Keratinocyte (primary cell): ENCODE results near the gene LTBR. TPM values are rescaled to one million over a fixed set of nuclear protein-coding genes. Genes with fewer than 3 reads are reported as not detected.

Experiments
- DNase-seq: peaks from one replicate; pipeline ENCODE4 v3.0.0-alpha.2; 2011; ENCODE audit warnings: low read depth, missing footprints, low spot score
- FAIRE-seq: peaks from 2 replicates; lab custom pipeline; 2011; peaks lifted over from hg19 to GRCh38; lab: Jason Lieb, UNC
- H2AFZ ChIP-seq: 2 replicates; pipeline ENCODE4 v1.6.0; 2012; ENCODE audit warnings: low read length, control low read depth, inconsistent platforms; ENCODE audit not compliant: control insufficient read depth
- H3K27ac ChIP-seq: 2 replicates; pipeline ENCODE4 v1.5.1; 2011; ENCODE audit warnings: low read length; ENCODE audit not compliant: control insufficient read depth, insufficient read depth
- H3K27me3 ChIP-seq: 3 replicates; pipeline ENCODE4 v1.6.0; 2011; ENCODE audit warnings: low read length; ENCODE audit not compliant: control insufficient read depth, insufficient read depth; ENCODE audit errors: extremely low read depth
- H3K36me3 ChIP-seq, 2 experiments: 2 replicates in 1 of 2; 3 replicates in 1 of 2; pipeline ENCODE4 v1.5.1; 2011; ENCODE audit warnings: low read length in 2 of 2, mild to moderate bottlenecking in 1 of 2; ENCODE audit not compliant: control insufficient read depth in 2 of 2, insufficient read depth in 2 of 2; ENCODE audit errors: extremely low read depth in 1 of 2
- H3K4me1 ChIP-seq: 3 replicates; pipeline ENCODE4 v1.5.1; 2011; ENCODE audit warnings: low read length; ENCODE audit not compliant: control insufficient read depth, insufficient read depth; ENCODE audit errors: extremely low read depth
- H3K4me2 ChIP-seq: 3 replicates; pipeline ENCODE4 v1.6.0; 2011; ENCODE audit warnings: low read depth, low read length; ENCODE audit not compliant: control insufficient read depth, insufficient read depth; ENCODE audit errors: extremely low read depth
- H3K4me3 ChIP-seq, 3 experiments: fragments of 200-600 bp in 1 of 3; sonication (generic) in 1 of 3; 2 replicates in 2 of 3; 3 replicates in 1 of 3; pipeline ENCODE4 v1.5.1; 2011 to 2016; ENCODE audit warnings: low read length in 3 of 3, mild to moderate bottlenecking in 3 of 3, control low read depth in 2 of 3, inconsistent platforms in 1 of 3, low read depth in 1 of 3, mixed read lengths in 1 of 3, mixed run types in 1 of 3, moderate library complexity in 1 of 3; ENCODE audit not compliant: control insufficient read depth in 2 of 3, insufficient read depth in 2 of 3; ENCODE audit errors: extremely low read depth in 1 of 3
- H3K79me2 ChIP-seq: 2 replicates; pipeline ENCODE4 v1.6.0; 2012; ENCODE audit warnings: low read length; ENCODE audit not compliant: control insufficient read depth, insufficient read depth
- H3K9ac ChIP-seq: 3 replicates; pipeline ENCODE4 v1.6.0; 2011; ENCODE audit warnings: low read length; ENCODE audit not compliant: control insufficient read depth, insufficient read depth; ENCODE audit errors: extremely low read depth
- H3K9me1 ChIP-seq: 3 replicates; pipeline ENCODE4 v1.6.0; 2011; ENCODE audit warnings: low read length; ENCODE audit not compliant: control insufficient read depth, insufficient read depth; ENCODE audit errors: extremely low read depth
- H3K9me3 ChIP-seq: 2 replicates; pipeline ENCODE4 v1.5.1; 2012; ENCODE audit warnings: low read depth, low read length; ENCODE audit not compliant: control insufficient read depth
- H4K20me1 ChIP-seq: 3 replicates; pipeline ENCODE4 v1.6.0; 2011; ENCODE audit warnings: low read length; ENCODE audit not compliant: control insufficient read depth, insufficient read depth; ENCODE audit errors: extremely low read depth
- CTCF ChIP-seq, 3 experiments: IDR thresholded peaks in 1 of 3; conservative IDR thresholded peaks in 1 of 3; optimal IDR thresholded peaks in 1 of 3; 2 replicates in 2 of 3; 3 replicates in 1 of 3; pipeline versions ENCODE3 to v1.5.1; 2011; ENCODE audit warnings: low read length in 3 of 3, mild to moderate bottlenecking in 3 of 3, moderate library complexity in 2 of 3, control low read depth in 1 of 3, inconsistent platforms in 1 of 3; ENCODE audit not compliant: insufficient read depth in 2 of 3; ENCODE audit errors: extremely low read depth in 1 of 3
- EZH2 ChIP-seq: IDR thresholded peaks from one replicate; pipeline ENCODE4 v1.6.1; 2012; ENCODE audit warnings: inconsistent platforms, mild to moderate bottlenecking, low read length, moderate library complexity
- dilution Hi-C: fragments of 300-500 bp; cut with MboI; formaldehyde crosslinking; loops from one replicate; pipeline ENCODE4 v1.7.0; 2020; ENCODE audit warnings: low sequenced_read_pairs; ENCODE audit not compliant: extremely low pct_ligation_motif_present
- polyA plus RNA-seq, 5 experiments: library from polyadenylated mRNA; depleted of rRNA in 3 of 5; stranded (reverse) in 3 of 5; stranded (forward) in 1 of 5; unstranded in 1 of 5; fragments of >200 nt; gene quantifications; 1 replicate in 1 of 5; 2 replicates in 3 of 5; 3 replicates in 1 of 5; pipeline versions ENCODE4 v1.2.1 to v1.2.3, GENCODE V29; 2011 to 2012; ENCODE audit warnings: missing spikeins in 2 of 5, low read depth in 1 of 5, low replicate concordance in 1 of 5

Gene LTBR
- polyA plus RNA-seq, 1 donor (not counting 4 experiments of a cell fraction or from before 2014, with no cell fraction given): 42.7 TPM

- Histone ChIP-seq H3K9ac (peak overlapping the region; percentile 84), H2AFZ (peak overlapping the region; percentile 90), H3K27ac (peak overlapping the region; percentile 74), H4K20me1 (no peaks in the 10 kb centered on the region), H3K79me2 (no peaks in the 10 kb centered on the region), H3K4me1 (peaks cover 19% of the 10 kb centered on the region), H3K27me3 (no peaks in the 10 kb centered on the region), H3K4me2 (peak overlapping the region; percentile 91), H3K9me3 (no peaks in the 10 kb centered on the region), H3K4me3 (peak overlapping the region; percentile 52 to 76 (median 75)), H3K36me3 (peaks cover 0 to 2% of the 10 kb centered on the region in 2 experiments), H3K9me1 (no peaks in the 10 kb centered on the region)
- FAIRE-seq (no peak), DNase-seq (no peak)
- dilution Hi-C loops: no loop called here
- TF ChIP-seq EZH2: no peak
- TF ChIP-seq CTCF (optimal IDR thresholded peaks at IDR 0.05 in 1 of 3, IDR thresholded peaks at IDR 0.05 in 1 of 3, conservative IDR thresholded peaks at IDR 0.05 in 1 of 3; ENCODE audit: extremely low read depth in 1 of 3, insufficient read depth in 2 of 3, low read length in 3 of 3): no peak
Measured at GRCh38 chr12:6364044-6364374, 20.0 kb upstream of the LTBR start.

- TF ChIP-seq CTCF (optimal IDR thresholded peaks at IDR 0.05 in 1 of 3, IDR thresholded peaks at IDR 0.05 in 1 of 3, conservative IDR thresholded peaks at IDR 0.05 in 1 of 3; ENCODE audit: extremely low read depth in 1 of 3, insufficient read depth in 2 of 3, low read length in 3 of 3) (peak in 1 of 3 experiments; percentile 43), EZH2 (no peak)
- Histone ChIP-seq H3K4me2 (no peak overlapping the region), H4K20me1 (no peaks in the 10 kb centered on the region), H3K4me3 (no peak overlapping the region), H3K4me1 (peaks cover 42% of the 10 kb centered on the region), H3K27me3 (no peaks in the 10 kb centered on the region), H3K9me1 (no peaks in the 10 kb centered on the region), H3K79me2 (peaks cover 10% of the 10 kb centered on the region), H3K27ac (no peak overlapping the region), H3K36me3 (no peaks in the 10 kb centered on the region), H3K9ac (no peak overlapping the region), H2AFZ (no peak overlapping the region), H3K9me3 (no peaks in the 10 kb centered on the region)
- DNase-seq: no peak
- peak; percentile 71 for FAIRE-seq
- dilution Hi-C loops: no loop called here
Measured at GRCh38 chr12:6367065-6367968, 16.6 kb upstream of the LTBR start.
